H1 (cell line): ENCODE measurements around the gene TRAF3IP1. TPM values are rescaled to one million over a fixed set of nuclear protein-coding genes. Genes with fewer than 3 reads are reported as not detected.

Source experiments
- CTCF ChIA-PET: fragments of 300-600 bp; sonication (Branson Sonifier 250); formaldehyde crosslinking; loops from one replicate; lab custom pipeline; 2021; ENCODE audit not compliant: partially characterized antibody; lab: Charles Lee
- POLR2A ChIA-PET: fragments of 300-600 bp; sonication (Branson Sonifier 250); formaldehyde crosslinking; loops from one replicate; lab custom pipeline; 2021; ENCODE audit warnings: inconsistent platforms; ENCODE audit not compliant: partially characterized antibody; lab: Charles Lee
- DNase-seq, 2 experiments: peaks; one replicate each; pipeline versions ENCODE4 v3.0.0 to v3.0.0-alpha.2; 2010 to 2022; ENCODE audit warnings: low spot score in 2 of 2, low read depth in 1 of 2, mixed read lengths in 1 of 2
- FAIRE-seq: peaks from 2 replicates; lab custom pipeline; 2011; peaks lifted over from hg19 to GRCh38; lab: Jason Lieb, UNC
- H2AFZ ChIP-seq: 2 replicates; pipeline ENCODE4 v1.8.1; 2012; ENCODE audit warnings: low read length, inconsistent platforms
- H2AK5ac ChIP-seq: 2 replicates; pipeline ENCODE4 v1.6.1; 2013; ENCODE audit warnings: low read depth, low read length
- H2BK120ac ChIP-seq: replicated peaks from 2 replicates; pipeline ENCODE3; 2013; ENCODE audit warnings: low read depth, low read length, inconsistent platforms
- H2BK12ac ChIP-seq: 2 replicates; pipeline ENCODE4 v1.6.1; 2013; ENCODE audit warnings: low read depth, low read length
- H2BK15ac ChIP-seq: 2 replicates; pipeline ENCODE4 v1.6.1; 2013; ENCODE audit warnings: low read length
- H2BK20ac ChIP-seq: 2 replicates; pipeline ENCODE4 v1.6.1; 2013; ENCODE audit warnings: low read length
- H2BK5ac ChIP-seq: 2 replicates; pipeline ENCODE4 v1.6.1; 2013; ENCODE audit warnings: low read depth, low read length
- H3K14ac ChIP-seq: 2 replicates; pipeline ENCODE4 v1.6.1; 2013; ENCODE audit warnings: inconsistent platforms; ENCODE audit not compliant: insufficient read length
- H3K18ac ChIP-seq: 2 replicates; pipeline ENCODE4 v1.6.1; 2013; ENCODE audit warnings: low read length; ENCODE audit errors: extremely low read depth
- H3K23ac ChIP-seq: 2 replicates; pipeline ENCODE4 v1.6.1; 2013; ENCODE audit warnings: inconsistent platforms; ENCODE audit not compliant: insufficient read length
- H3K23me2 ChIP-seq: 2 replicates; pipeline ENCODE4 v1.6.1; 2013; ENCODE audit warnings: low read depth, low read length
- H3K27ac ChIP-seq: 2 replicates; pipeline ENCODE4 v1.6.1; 2011; ENCODE audit warnings: low read depth, low read length, inconsistent platforms
- H3K27me3 ChIP-seq, 4 experiments: replicated peaks in 1 of 4; 1 replicate in 1 of 4; 2 replicates in 3 of 4; pipeline versions ENCODE4 v1.6.1 to v1.8.1; 2011 to 2013; ENCODE audit warnings: low read length in 3 of 4, mild to moderate bottlenecking in 3 of 4, inconsistent platforms in 2 of 4, mixed read lengths in 2 of 4, moderate library complexity in 1 of 4; ENCODE audit not compliant: control insufficient read depth in 3 of 4, insufficient read depth in 3 of 4; ENCODE audit errors: extremely low read depth in 1 of 4
- H3K36me3 ChIP-seq, 4 experiments: 2 replicates each; pipeline versions ENCODE4 v1.6.1 to v1.8.1; 2011 to 2013; ENCODE audit warnings: mild to moderate bottlenecking in 4 of 4, low read length in 3 of 4, moderate library complexity in 2 of 4, control low read depth in 1 of 4, inconsistent platforms in 1 of 4; ENCODE audit not compliant: insufficient read depth in 4 of 4, control insufficient read depth in 2 of 4
- H3K4ac ChIP-seq: replicated peaks from 2 replicates; pipeline ENCODE3; 2013; ENCODE audit warnings: low read length, low read depth, mixed read lengths, inconsistent platforms; ENCODE audit not compliant: insufficient read length
- H3K4me1 ChIP-seq, 4 experiments: replicated peaks in 1 of 4; 1 replicate in 1 of 4; 2 replicates in 3 of 4; pipeline versions ENCODE4 v1.6.1 to v1.8.1; 2011 to 2013; ENCODE audit warnings: low read length in 3 of 4, inconsistent platforms in 2 of 4, mixed read lengths in 1 of 4; ENCODE audit not compliant: insufficient read depth in 4 of 4, control insufficient read depth in 3 of 4
- H3K4me2 ChIP-seq, 2 experiments: 2 replicates each; pipeline versions ENCODE4 v1.6.1 to v1.8.1; 2011 to 2013; ENCODE audit warnings: low read depth in 2 of 2, low read length in 2 of 2, control low read depth in 1 of 2, inconsistent platforms in 1 of 2, mild to moderate bottlenecking in 1 of 2; ENCODE audit not compliant: insufficient read depth in 1 of 2
- H3K4me3 ChIP-seq, 4 experiments: fragments of 200-600, 300-600 bp in 1 of 4; sonication (generic), shearing (Covaris generic), sonication (Bioruptor Twin) in 1 of 4; 2 replicates each; pipeline versions ENCODE4 v1.5.1 to v1.8.1; 2011 to 2016; ENCODE audit warnings: low read length in 4 of 4, low read depth in 3 of 4, control low read depth in 2 of 4, inconsistent platforms in 2 of 4, mild to moderate bottlenecking in 2 of 4, mixed read lengths in 1 of 4, moderate library complexity in 1 of 4; ENCODE audit not compliant: insufficient read depth in 2 of 4; ENCODE audit errors: extremely low read depth in 1 of 4
- H3K56ac ChIP-seq: replicated peaks from 2 replicates; pipeline ENCODE3; 2013; ENCODE audit warnings: low read depth, mild to moderate bottlenecking, mixed read lengths, low read length, inconsistent platforms; ENCODE audit not compliant: insufficient read length
- H3K79me1 ChIP-seq: 2 replicates; pipeline ENCODE4 v1.6.1; 2013; ENCODE audit warnings: low read depth, low read length, control low read depth
- H3K79me2 ChIP-seq, 2 experiments: 2 replicates each; pipeline versions ENCODE4 v1.6.1 to v1.8.1; 2012 to 2013; ENCODE audit warnings: low read length in 2 of 2, mild to moderate bottlenecking in 2 of 2, inconsistent platforms in 1 of 2; ENCODE audit not compliant: insufficient read depth in 2 of 2, control insufficient read depth in 1 of 2
- H3K9ac ChIP-seq, 4 experiments: replicated peaks in 1 of 4; 1 replicate in 1 of 4; 2 replicates in 3 of 4; pipeline versions ENCODE4 v1.6.1 to v1.8.1; 2011 to 2013; ENCODE audit warnings: low read depth in 3 of 4, low read length in 3 of 4, control low read depth in 2 of 4, mild to moderate bottlenecking in 2 of 4, moderate library complexity in 2 of 4, inconsistent platforms in 1 of 4; ENCODE audit errors: extremely low read depth in 1 of 4
- H3K9me3 ChIP-seq, 2 experiments: 2 replicates each; pipeline versions ENCODE4 v1.6.1 to v1.8.1; 2012 to 2013; ENCODE audit warnings: mild to moderate bottlenecking in 2 of 2, moderate library complexity in 2 of 2, control low read depth in 1 of 2, inconsistent platforms in 1 of 2, low read depth in 1 of 2, low read length in 1 of 2, mixed read lengths in 1 of 2; ENCODE audit not compliant: insufficient read depth in 2 of 2
- H4K20me1 ChIP-seq, 2 experiments: replicated peaks in 1 of 2; 2 replicates each; pipeline versions ENCODE3 to v1.8.1; 2011 to 2013; ENCODE audit warnings: inconsistent platforms in 2 of 2, low read length in 2 of 2, mild to moderate bottlenecking in 1 of 2; ENCODE audit not compliant: insufficient read depth in 2 of 2, control insufficient read depth in 1 of 2
- H4K5ac ChIP-seq: 2 replicates; pipeline ENCODE4 v1.6.1; 2013; ENCODE audit warnings: low read length, low read depth, mixed read lengths, inconsistent platforms; ENCODE audit not compliant: insufficient read length
- H4K8ac ChIP-seq: 2 replicates; pipeline ENCODE4 v1.8.0; 2013; ENCODE audit warnings: mild to moderate bottlenecking, moderate library complexity, low read length, inconsistent platforms; ENCODE audit not compliant: insufficient read depth; ENCODE audit errors: extremely low read depth
- H4K91ac ChIP-seq: replicated peaks from 2 replicates; pipeline ENCODE3; 2013; ENCODE audit warnings: low read length, mixed read lengths, inconsistent platforms; ENCODE audit not compliant: insufficient read length
- CBX5 ChIP-seq: fragments of 300-800, 300-1000 bp; sonication (generic); IDR thresholded peaks from 2 replicates; pipeline ENCODE4 v1.7.1; 2016; ENCODE audit warnings: antibody characterized with exemption, low read length, low read depth
- CREB1 ChIP-seq: IDR thresholded peaks from 2 replicates; pipeline ENCODE4 v1.6.1; 2012; ENCODE audit warnings: inconsistent platforms
- CTCF ChIP-seq, 3 experiments: IDR thresholded peaks; 1 replicate in 2 of 3; 2 replicates in 1 of 3; pipeline versions ENCODE4 v1.5.1 to v1.6.1; 2011; ENCODE audit warnings: low read length in 3 of 3, mild to moderate bottlenecking in 3 of 3, inconsistent platforms in 2 of 3, low read depth in 1 of 3, moderate library complexity in 1 of 3; ENCODE audit not compliant: insufficient read depth in 1 of 3; ENCODE audit errors: control extremely low read depth in 1 of 3
- POLR2A ChIP-seq, 2 experiments: IDR thresholded peaks; 1 replicate in 1 of 2; 2 replicates in 1 of 2; pipeline ENCODE4 v1.6.1; 2011; ENCODE audit warnings: low read depth in 2 of 2, low read length in 2 of 2, mild to moderate bottlenecking in 2 of 2; ENCODE audit errors: control extremely low read depth in 1 of 2
- SUZ12 ChIP-seq: fragments of 200-600 bp; sonication (generic); IDR thresholded peaks from 2 replicates; pipeline ENCODE4 v1.6.1; 2012; ENCODE audit warnings: mild to moderate bottlenecking, inconsistent platforms, low read length, moderate library complexity, mixed read lengths
- TCF12 ChIP-seq: IDR thresholded peaks from 2 replicates; pipeline ENCODE4 v1.6.1; 2011; ENCODE audit warnings: low read depth, mild to moderate bottlenecking, low read length
- WGBS, 2 experiments: shearing (Covaris generic) in 1 of 2; methylation state at CpG; one replicate each; pipeline versions ENCODE4 v1.1.6 to v1.1.7; 2013 to 2015; ENCODE audit warnings: low lambda C conversion rate in 2 of 2, mixed read lengths in 2 of 2, inconsistent platforms in 1 of 2, low coverage in 1 of 2, missing lambda C conversion rate in 1 of 2; ENCODE audit not compliant: insufficient replicate concordance in 2 of 2, insufficient coverage in 1 of 2, insufficient read length in 1 of 2; ENCODE audit errors: extremely low coverage in 1 of 2, missing lambda C conversion rate in 1 of 2; 5-methylcytosine and 5-hydroxymethylcytosine counted together
- polyA plus RNA-seq, 7 experiments: library from polyadenylated mRNA; depleted of rRNA in 3 of 7; stranded (reverse) in 5 of 7; unstranded in 2 of 7; fragments of >200 nt in 5 of 7; fragments of 200-250 nt in 2 of 7; gene quantifications; 1 replicate in 5 of 7; 2 replicates in 1 of 7; 4 replicates in 1 of 7; pipeline versions ENCODE4 v1.2.1 to v1.2.3, GENCODE V29; 2011 to 2013; ENCODE audit warnings: missing spikeins in 2 of 7, mixed read lengths in 2 of 7
- total RNA-seq: library from RNA; stranded (reverse); fragmentation: NEBNext Ultra II Directional; extraction: Animal tissue kit (Norgen Biotek cat#: 25700); gene quantifications from 2 replicates; pipeline ENCODE4 v1.2.1, GENCODE V29; 2021

TRAF3IP1 gene
- total and polyA plus RNA-seq, 2 of the 8 experiments (the other 6 are each of a cell fraction or from before 2014, with no cell fraction given), result 2.3 to 17.5 TPM

- no peak overlapping the region for H4K91ac ChIP-seq
- WGBS, 2 experiments, result 79% methylated on average over 8 of the region's 8 CpGs; no CpG with 5 or more reads in 1 of the 2 experiments
- H3K56ac ChIP-seq, result no peak overlapping the region
- H3K4me1 ChIP-seq, result peaks cover 0 to 17% (median 13%) of the 10 kb centered on the region in 4 experiments; a peak in 6 of 7 replicates
- peak overlapping the region in 1 of 2 experiments; percentile 23; a peak in 1 of 4 replicates for H3K4me2 ChIP-seq
- H3K4me3 ChIP-seq, result no peak overlapping the region
- no peak for DNase-seq
- ChIA-PET POLR2A (interaction anchor here (1.9 kb wide), 1 partner anchor 11 kb away, joined by 5 read pairs; no protein-coding TSS in a partner anchor), CTCF (interaction anchor here (1.0 to 2.6 kb wide), 2 partner anchors 11 to 53 kb away, joined by 3 to 8 read pairs; no protein-coding TSS in a partner anchor)
- H3K4ac ChIP-seq, result no peak overlapping the region
- H2BK120ac ChIP-seq, result no peak overlapping the region
- no peak for TF ChIP-seq TCF12
- TF ChIP-seq POLR2A (IDR thresholded peaks at IDR 0.05; ENCODE audit: control extremely low read depth in 1 of 2, low read depth in 2 of 2, low read length in 2 of 2), result no peak
- TF ChIP-seq CBX5, result no peak
- TF ChIP-seq CREB1, result no peak
- TF ChIP-seq CTCF (IDR thresholded peaks at IDR 0.05; ENCODE audit: control extremely low read depth in 1 of 3, insufficient read depth in 1 of 3, low read depth in 1 of 3, low read length in 3 of 3), result no peak
- TF ChIP-seq SUZ12, result no peak
- H3K27me3 ChIP-seq, result no peaks in the 10 kb centered on the region
- no peak overlapping the region for H2AK5ac ChIP-seq
- no peak overlapping the region for H2BK12ac ChIP-seq
- H3K79me2 ChIP-seq, result no peaks in the 10 kb centered on the region
- no peaks in the 10 kb centered on the region for H3K9me3 ChIP-seq
- H4K5ac ChIP-seq, result no peak overlapping the region
- H3K23ac ChIP-seq, result no peak overlapping the region
- peaks cover 3% of the 10 kb centered on the region; the same call in 1 of the 2 replicates for H3K79me1 ChIP-seq
- H2BK5ac ChIP-seq, result no peak overlapping the region
- H3K36me3 ChIP-seq, result no peaks in the 10 kb centered on the region
- H2AFZ ChIP-seq, result peak overlapping the region; percentile 42
- no peak for FAIRE-seq
- H4K8ac ChIP-seq, result no peak overlapping the region
- H3K27ac ChIP-seq, result no peak overlapping the region
- no peak overlapping the region for H2BK20ac ChIP-seq
- H3K9ac ChIP-seq, result no peak overlapping the region
- no peaks in the 10 kb centered on the region for H3K23me2 ChIP-seq
- H4K20me1 ChIP-seq, result no peaks in the 10 kb centered on the region
- H2BK15ac ChIP-seq, result no peak overlapping the region
- H3K18ac ChIP-seq, result no peak overlapping the region
- no peak overlapping the region for H3K14ac ChIP-seq
Observed at GRCh38 chr2:238420442-238420841, 100.1 kb downstream of the TRAF3IP1 start.
